Keratinocyte (primary cell): ENCODE results near the gene NUP205. TPM values are rescaled to one million over a fixed set of nuclear protein-coding genes. Genes with fewer than 3 reads are reported as not detected.

Source experiments
- DNase-seq: peaks from one replicate; pipeline ENCODE4 v3.0.0-alpha.2; 2011; ENCODE audit warnings: low read depth, missing footprints, low spot score
- FAIRE-seq: peaks from 2 replicates; lab custom pipeline; 2011; peaks lifted over from hg19 to GRCh38; lab: Jason Lieb, UNC
- H2AFZ ChIP-seq: 2 replicates; pipeline ENCODE4 v1.6.0; 2012; ENCODE audit warnings: low read length, control low read depth, inconsistent platforms; ENCODE audit not compliant: control insufficient read depth
- H3K27ac ChIP-seq: 2 replicates; pipeline ENCODE4 v1.5.1; 2011; ENCODE audit warnings: low read length; ENCODE audit not compliant: control insufficient read depth, insufficient read depth
- H3K27me3 ChIP-seq: 3 replicates; pipeline ENCODE4 v1.6.0; 2011; ENCODE audit warnings: low read length; ENCODE audit not compliant: control insufficient read depth, insufficient read depth; ENCODE audit errors: extremely low read depth
- H3K36me3 ChIP-seq, 2 experiments: 2 replicates in 1 of 2; 3 replicates in 1 of 2; pipeline ENCODE4 v1.5.1; 2011; ENCODE audit warnings: low read length in 2 of 2, mild to moderate bottlenecking in 1 of 2; ENCODE audit not compliant: control insufficient read depth in 2 of 2, insufficient read depth in 2 of 2; ENCODE audit errors: extremely low read depth in 1 of 2
- H3K4me1 ChIP-seq: 3 replicates; pipeline ENCODE4 v1.5.1; 2011; ENCODE audit warnings: low read length; ENCODE audit not compliant: control insufficient read depth, insufficient read depth; ENCODE audit errors: extremely low read depth
- H3K4me2 ChIP-seq: 3 replicates; pipeline ENCODE4 v1.6.0; 2011; ENCODE audit warnings: low read depth, low read length; ENCODE audit not compliant: control insufficient read depth, insufficient read depth; ENCODE audit errors: extremely low read depth
- H3K4me3 ChIP-seq, 3 experiments: fragments of 200-600 bp in 1 of 3; sonication (generic) in 1 of 3; 2 replicates in 2 of 3; 3 replicates in 1 of 3; pipeline ENCODE4 v1.5.1; 2011 to 2016; ENCODE audit warnings: low read length in 3 of 3, mild to moderate bottlenecking in 3 of 3, control low read depth in 2 of 3, inconsistent platforms in 1 of 3, low read depth in 1 of 3, mixed read lengths in 1 of 3, mixed run types in 1 of 3, moderate library complexity in 1 of 3; ENCODE audit not compliant: control insufficient read depth in 2 of 3, insufficient read depth in 2 of 3; ENCODE audit errors: extremely low read depth in 1 of 3
- H3K79me2 ChIP-seq: 2 replicates; pipeline ENCODE4 v1.6.0; 2012; ENCODE audit warnings: low read length; ENCODE audit not compliant: control insufficient read depth, insufficient read depth
- H3K9ac ChIP-seq: 3 replicates; pipeline ENCODE4 v1.6.0; 2011; ENCODE audit warnings: low read length; ENCODE audit not compliant: control insufficient read depth, insufficient read depth; ENCODE audit errors: extremely low read depth
- H3K9me1 ChIP-seq: 3 replicates; pipeline ENCODE4 v1.6.0; 2011; ENCODE audit warnings: low read length; ENCODE audit not compliant: control insufficient read depth, insufficient read depth; ENCODE audit errors: extremely low read depth
- H3K9me3 ChIP-seq: 2 replicates; pipeline ENCODE4 v1.5.1; 2012; ENCODE audit warnings: low read depth, low read length; ENCODE audit not compliant: control insufficient read depth
- H4K20me1 ChIP-seq: 3 replicates; pipeline ENCODE4 v1.6.0; 2011; ENCODE audit warnings: low read length; ENCODE audit not compliant: control insufficient read depth, insufficient read depth; ENCODE audit errors: extremely low read depth
- CTCF ChIP-seq, 3 experiments: IDR thresholded peaks in 1 of 3; conservative IDR thresholded peaks in 1 of 3; optimal IDR thresholded peaks in 1 of 3; 2 replicates in 2 of 3; 3 replicates in 1 of 3; pipeline versions ENCODE3 to v1.5.1; 2011; ENCODE audit warnings: low read length in 3 of 3, mild to moderate bottlenecking in 3 of 3, moderate library complexity in 2 of 3, control low read depth in 1 of 3, inconsistent platforms in 1 of 3; ENCODE audit not compliant: insufficient read depth in 2 of 3; ENCODE audit errors: extremely low read depth in 1 of 3
- EZH2 ChIP-seq: IDR thresholded peaks from one replicate; pipeline ENCODE4 v1.6.1; 2012; ENCODE audit warnings: inconsistent platforms, mild to moderate bottlenecking, low read length, moderate library complexity
- dilution Hi-C: fragments of 300-500 bp; cut with MboI; formaldehyde crosslinking; loops from one replicate; pipeline ENCODE4 v1.7.0; 2020; ENCODE audit warnings: low sequenced_read_pairs; ENCODE audit not compliant: extremely low pct_ligation_motif_present
- polyA plus RNA-seq, 5 experiments: library from polyadenylated mRNA; depleted of rRNA in 3 of 5; stranded (reverse) in 3 of 5; stranded (forward) in 1 of 5; unstranded in 1 of 5; fragments of >200 nt; gene quantifications; 1 replicate in 1 of 5; 2 replicates in 3 of 5; 3 replicates in 1 of 5; pipeline versions ENCODE4 v1.2.1 to v1.2.3, GENCODE V29; 2011 to 2012; ENCODE audit warnings: missing spikeins in 2 of 5, low read depth in 1 of 5, low replicate concordance in 1 of 5

The NUP205 gene
- polyA plus RNA-seq, 1 donor (not counting 4 experiments of a cell fraction or from before 2014, with no cell fraction given) = 74.6 TPM

DNA sequence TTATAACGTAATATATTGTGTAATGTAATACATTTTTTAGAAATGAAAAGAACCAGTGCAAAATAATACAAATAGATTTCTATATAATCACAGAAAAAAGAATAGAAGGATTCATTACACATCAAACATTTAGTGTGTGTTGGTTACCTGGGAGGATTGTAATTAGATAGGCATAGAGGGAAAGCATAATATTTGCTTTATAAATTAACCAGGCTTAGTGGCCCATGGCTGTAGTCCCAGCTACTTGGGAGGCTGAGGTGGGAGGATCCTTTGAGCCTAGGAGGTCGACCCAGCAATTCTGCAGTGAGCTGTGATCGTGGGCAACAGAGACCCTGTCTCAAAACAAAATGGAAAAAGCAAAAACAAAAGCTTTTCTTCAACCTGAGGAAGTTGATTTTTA is 42.9 kb upstream of the NUP205 start:
- H3K9me1 ChIP-seq = no peaks in the 10 kb centered on the region
- H3K27me3 ChIP-seq = no peaks in the 10 kb centered on the region
- dilution Hi-C loops = no loop called here
- H3K4me1 ChIP-seq = peaks cover 7% of the 10 kb centered on the region
- H3K9me3 ChIP-seq = no peaks in the 10 kb centered on the region
- TF ChIP-seq EZH2 (no peak), CTCF (optimal IDR thresholded peaks at IDR 0.05 in 1 of 3, IDR thresholded peaks at IDR 0.05 in 1 of 3, conservative IDR thresholded peaks at IDR 0.05 in 1 of 3; ENCODE audit: extremely low read depth in 1 of 3, insufficient read depth in 2 of 3, low read length in 3 of 3) (no peak)
- FAIRE-seq (no peak), DNase-seq (no peak)
- no peak overlapping the region for H3K4me3 ChIP-seq
- peaks cover under 1% of the 10 kb centered on the region for H3K79me2 ChIP-seq
- H3K27ac ChIP-seq = no peak overlapping the region
- no peak overlapping the region for H3K4me2 ChIP-seq
- H4K20me1 ChIP-seq = no peaks in the 10 kb centered on the region
- H3K9ac ChIP-seq = no peak overlapping the region
- no peaks in the 10 kb centered on the region for H3K36me3 ChIP-seq
- H2AFZ ChIP-seq = no peak overlapping the region

DNA sequence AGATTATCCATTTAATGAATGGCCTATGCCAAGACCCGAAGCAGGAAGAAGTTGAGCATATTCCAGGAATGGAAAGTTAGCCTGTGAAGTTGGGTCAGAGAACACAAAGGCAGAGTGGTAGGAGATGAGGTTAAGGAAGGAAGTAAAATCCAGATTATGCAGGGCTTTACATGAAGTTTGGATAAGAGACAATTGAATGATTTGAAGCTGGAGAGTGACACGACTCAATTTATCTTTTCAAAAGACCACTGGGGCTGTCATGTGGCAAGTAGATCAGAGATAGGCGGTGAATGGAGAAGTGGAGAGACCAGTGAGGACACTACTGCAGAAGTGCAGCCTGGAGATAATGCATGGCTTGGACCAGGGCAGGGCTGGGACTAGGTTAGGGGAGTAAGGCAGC is 40.7 kb upstream of the NUP205 start:
- H3K79me2 ChIP-seq = no peaks in the 10 kb centered on the region
- no peaks in the 10 kb centered on the region for H3K36me3 ChIP-seq
- dilution Hi-C loops = no loop called here
- DNase-seq (no peak), FAIRE-seq (no peak)
- no peak overlapping the region for H3K27ac ChIP-seq
- no peak for TF ChIP-seq EZH2
- no peak for TF ChIP-seq CTCF (optimal IDR thresholded peaks at IDR 0.05 in 1 of 3, IDR thresholded peaks at IDR 0.05 in 1 of 3, conservative IDR thresholded peaks at IDR 0.05 in 1 of 3; ENCODE audit: extremely low read depth in 1 of 3, insufficient read depth in 2 of 3, low read length in 3 of 3)
- H3K4me1 ChIP-seq = no peaks in the 10 kb centered on the region
- H3K4me2 ChIP-seq = no peak overlapping the region
- no peaks in the 10 kb centered on the region for H3K27me3 ChIP-seq
- H3K9me1 ChIP-seq = no peaks in the 10 kb centered on the region
- no peaks in the 10 kb centered on the region for H4K20me1 ChIP-seq
- H3K9ac ChIP-seq = no peak overlapping the region
- H3K4me3 ChIP-seq = no peak overlapping the region
- H3K9me3 ChIP-seq = no peaks in the 10 kb centered on the region
- H2AFZ ChIP-seq = no peak overlapping the region
